HG03196 (cell line): ENCODE measurements around the gene LCA5.
"Not testable (repeated sequence)": the region's sequence is repeated elsewhere in the genome, so short reads cannot be mapped to it uniquely, and the experiment has no call there.

Source experiments
- ATAC-seq: cut with Tn5 transposase; IDR thresholded peaks from one replicate; pipeline ENCODE4 v1.9.1; 2021; ENCODE audit not compliant: unreplicated experiment

The LCA5 gene

DNA sequence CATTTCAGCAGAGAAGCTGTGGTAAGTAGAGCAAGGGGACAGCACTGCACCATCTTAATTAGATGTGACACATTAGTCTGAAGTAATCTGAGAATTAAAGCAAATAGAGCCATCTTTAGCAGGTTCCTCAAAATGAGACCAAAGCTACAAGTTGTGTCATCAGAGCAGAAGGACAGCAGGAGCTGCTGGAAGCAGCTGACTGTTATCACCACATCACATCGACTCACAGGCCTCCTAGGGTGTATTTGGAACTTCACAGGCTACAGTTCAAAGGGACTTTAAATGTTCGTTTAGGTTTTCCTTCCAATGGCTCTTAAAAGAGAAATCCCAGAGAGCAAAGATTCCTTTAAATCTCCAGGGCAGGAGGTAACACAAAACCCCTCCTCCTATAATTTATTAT, 69.5 kb downstream of the LCA5 start:
- ATAC-seq, result no peak

DNA sequence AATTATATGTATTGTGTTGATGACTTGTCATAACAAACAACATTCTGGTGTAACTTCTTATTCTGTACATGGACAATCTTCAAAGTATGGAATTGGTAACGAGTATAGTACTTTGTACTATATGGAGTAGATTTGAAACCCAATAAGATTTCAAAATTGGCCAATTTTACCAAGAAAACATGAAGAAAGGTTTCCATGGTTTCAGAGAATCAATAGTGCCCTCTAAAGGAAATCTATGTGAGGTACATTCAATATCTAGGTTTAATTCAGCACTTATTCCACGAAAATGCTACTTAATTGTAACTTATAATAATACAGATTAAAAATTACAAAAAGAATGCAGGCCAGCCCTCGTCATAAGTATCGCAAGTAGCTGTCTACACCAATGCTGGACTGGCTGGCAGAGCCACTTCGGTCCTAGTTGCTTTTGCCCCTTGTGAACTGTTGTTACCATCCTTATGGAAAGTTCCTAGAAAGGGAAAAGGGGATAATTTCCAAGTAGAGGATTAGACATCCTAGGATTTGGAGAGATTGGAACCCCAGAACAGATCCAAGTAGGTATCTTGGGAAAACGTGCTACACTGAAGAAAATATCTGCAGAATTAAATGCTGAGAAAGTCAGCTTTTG, 70.9 kb downstream of the LCA5 start:
- ATAC-seq, result no peak

DNA sequence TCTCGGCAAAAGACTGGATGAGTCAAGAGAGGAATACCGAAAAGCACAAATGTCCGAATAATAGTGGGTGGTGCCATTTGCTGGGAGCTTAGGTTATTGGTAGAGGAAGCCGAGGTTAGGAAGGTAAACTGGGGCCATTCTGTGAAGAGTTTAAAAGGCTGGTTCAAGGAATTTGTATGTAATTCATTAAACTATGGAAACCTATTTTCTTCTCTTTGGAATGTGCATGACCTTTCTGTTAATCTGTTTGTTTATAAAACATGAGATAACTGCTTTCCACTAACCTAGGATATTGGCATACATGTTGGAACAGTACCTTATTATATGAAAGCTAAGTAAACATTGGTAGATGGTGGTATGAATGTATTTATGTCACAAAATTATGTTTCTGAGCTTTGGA, 71.8 kb downstream of the LCA5 start:
- ATAC-seq, result no peak

DNA sequence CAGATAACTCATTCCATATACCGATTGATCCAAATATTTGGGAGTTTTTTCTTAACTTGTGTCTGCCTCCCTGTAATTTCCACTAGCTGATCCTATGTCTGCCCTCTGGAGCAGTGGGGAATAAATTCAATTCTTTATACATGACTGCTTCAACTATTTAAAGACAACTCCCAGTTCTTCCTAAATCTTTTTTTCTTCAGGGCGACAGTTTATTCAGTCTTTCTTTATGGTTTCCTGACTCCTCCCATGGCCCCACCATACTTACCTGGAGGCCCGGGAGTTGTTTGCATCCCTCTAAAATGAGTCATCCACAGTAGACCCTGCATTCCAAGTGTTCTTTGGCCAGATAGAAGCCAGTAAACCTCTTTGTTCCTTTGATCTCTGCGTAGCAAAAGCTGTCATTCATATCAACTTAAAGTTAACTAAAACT, 73.6 kb downstream of the LCA5 start:
- no peak for ATAC-seq

DNA sequence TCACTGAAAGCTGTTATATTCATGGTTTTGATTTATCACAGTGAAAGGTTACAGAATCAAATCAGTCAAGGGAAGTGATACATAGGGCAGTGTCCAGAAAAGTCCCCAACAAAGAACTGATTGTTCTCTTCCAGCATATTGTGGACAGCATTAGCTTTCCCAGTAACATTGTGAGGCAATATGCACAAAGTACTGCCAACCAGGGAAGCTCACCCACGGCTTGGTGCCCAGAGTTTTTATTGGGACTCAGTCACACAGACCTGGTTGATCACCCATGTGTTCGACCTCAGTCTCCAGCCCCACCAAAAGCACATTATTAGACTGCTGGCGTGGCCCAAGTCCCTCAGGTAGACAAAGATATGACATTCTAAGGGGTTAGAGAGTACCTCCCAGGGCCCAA, 76.0 kb downstream of the LCA5 start:
- no peak for ATAC-seq

DNA sequence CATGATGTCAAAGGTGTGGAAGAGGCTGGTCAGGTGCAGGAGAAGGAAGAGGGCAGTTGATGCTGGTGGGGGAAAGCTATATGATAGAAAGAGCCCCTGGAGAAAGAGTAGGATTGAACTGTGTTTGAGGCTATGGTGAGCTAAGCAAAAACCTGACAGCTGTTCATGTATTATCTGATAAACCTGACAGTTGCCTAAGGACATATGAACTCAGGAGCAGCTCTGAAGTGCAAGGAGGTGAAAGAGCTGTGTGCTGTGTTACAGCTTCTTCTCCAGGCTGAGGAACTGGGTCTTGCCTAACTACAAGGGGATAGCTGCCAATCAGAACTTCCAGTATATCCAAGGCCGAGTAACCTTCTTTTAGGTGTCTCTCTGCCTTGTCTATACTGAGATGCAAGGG, 81.8 kb downstream of the LCA5 start:
- no peak for ATAC-seq

DNA sequence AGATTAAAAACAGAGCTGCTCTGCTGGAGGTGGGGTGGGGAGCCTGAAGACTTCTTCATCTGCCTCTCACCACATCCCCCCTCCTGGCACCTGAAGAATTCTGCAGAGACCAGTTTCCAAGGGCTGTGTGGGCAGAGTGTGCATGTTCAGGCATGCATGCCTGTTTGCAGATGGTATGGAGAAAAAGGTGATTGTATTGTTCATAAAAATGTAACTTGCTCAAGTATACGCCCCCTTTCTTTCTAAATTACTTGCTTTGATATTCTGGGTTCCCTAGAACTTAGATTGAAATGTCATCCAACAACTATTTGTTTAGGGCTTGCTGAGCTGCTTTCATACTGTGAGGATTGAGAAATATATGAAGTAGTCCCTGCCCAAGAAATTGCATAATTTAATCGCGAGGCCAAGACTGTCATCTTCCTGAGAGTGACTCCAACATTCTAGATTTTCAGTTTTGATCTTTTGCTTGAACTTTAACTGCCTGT, 83.6 kb downstream of the LCA5 start:
- ATAC-seq, result no peak

DNA sequence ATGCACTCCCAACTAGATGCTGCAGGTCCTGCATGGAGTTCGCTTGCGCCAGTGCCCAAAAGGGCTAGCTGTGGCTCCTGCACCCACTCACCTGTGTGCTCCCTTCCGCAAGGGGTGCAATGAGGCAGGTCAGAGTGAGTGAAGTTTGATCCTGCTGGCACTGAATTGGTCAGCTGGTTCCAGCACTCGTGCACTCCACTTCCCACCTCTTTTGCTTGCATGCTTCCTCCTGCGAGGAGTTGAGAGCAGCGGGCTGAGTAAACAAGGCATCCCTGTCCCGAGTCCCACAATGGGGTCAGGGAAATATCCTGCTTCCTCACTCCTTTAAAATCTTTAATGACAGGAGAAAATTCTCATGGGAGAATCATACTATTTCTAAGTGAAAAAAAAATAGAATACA, 86.2 kb downstream of the LCA5 start:
- no peak for ATAC-seq

DNA sequence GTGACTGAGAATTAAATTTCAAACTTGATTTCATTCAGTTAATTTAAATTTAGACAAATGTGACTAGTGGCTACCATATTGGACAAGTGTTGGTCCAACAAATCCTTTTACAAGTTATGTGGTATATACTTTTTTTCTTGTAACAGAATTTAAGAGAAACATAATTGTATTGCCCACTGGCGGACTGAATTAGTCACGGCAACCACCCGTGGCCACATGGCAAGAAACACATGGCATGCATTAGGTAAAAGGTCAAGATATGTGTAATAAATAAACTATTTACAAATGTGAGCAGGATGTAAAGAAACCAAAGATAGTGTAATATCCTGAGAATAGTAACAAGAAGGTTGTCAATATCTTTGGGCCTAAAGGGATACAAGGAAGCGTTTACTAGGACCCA, 91.2 kb downstream of the LCA5 start:
- no peak for ATAC-seq

DNA sequence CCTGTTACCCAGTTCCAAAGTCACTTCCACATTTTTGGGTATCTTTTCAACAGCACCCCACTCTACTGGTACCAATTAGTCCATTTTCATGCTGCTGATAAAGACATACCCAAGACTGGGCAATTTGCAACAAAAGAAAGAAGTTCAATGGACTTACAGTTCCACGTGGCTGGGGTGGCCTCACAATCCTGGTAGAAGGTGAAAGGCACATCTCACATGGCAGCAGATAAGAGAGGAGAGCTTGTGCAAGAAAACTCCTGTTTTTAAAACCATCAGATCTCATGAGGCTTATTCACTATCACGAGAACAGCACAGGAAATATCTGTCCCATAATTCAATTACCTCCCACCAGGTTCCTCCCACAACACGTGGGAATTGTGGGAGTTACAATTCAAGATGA, 93.4 kb downstream of the LCA5 start:
- not testable (repeated sequence) for ATAC-seq

DNA sequence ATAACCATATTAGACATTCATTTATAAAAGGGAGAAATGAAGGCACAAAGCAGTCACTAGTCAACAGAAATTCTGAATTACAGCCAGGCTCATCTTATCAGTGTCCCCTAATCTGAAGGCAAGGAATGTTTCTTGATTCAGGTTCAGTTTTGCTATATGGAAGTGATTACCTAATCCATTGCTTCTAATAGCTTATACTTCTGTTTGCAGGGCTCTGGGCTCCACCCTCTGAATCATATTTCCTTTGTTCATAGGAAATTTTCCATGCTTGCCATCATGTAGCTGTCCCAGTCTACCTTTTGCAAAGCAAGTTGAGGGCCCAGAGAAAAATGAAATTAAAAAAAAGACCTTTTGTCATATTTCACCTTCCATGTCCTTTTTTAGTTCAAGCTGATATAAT, 96.0 kb downstream of the LCA5 start:
- no peak for ATAC-seq

DNA sequence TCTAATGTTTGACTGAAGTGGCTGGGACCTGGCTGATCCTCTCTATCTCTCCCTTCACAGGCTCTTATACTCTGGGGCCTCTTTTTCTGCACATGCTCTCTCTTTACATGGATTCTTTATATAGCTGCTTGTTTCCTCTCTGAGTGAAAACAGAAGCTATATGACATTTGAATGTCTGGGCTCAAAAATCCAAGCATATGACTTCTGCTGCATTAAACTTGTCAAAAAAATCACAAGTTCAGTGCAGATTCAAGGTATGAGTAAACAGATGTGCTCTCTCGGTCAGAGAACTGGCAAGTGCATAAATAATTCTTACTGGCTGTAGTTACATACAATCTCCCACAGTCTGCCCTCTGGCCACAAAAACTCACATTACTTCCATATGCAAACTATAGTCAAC, 96.6 kb downstream of the LCA5 start:
- no peak for ATAC-seq

DNA sequence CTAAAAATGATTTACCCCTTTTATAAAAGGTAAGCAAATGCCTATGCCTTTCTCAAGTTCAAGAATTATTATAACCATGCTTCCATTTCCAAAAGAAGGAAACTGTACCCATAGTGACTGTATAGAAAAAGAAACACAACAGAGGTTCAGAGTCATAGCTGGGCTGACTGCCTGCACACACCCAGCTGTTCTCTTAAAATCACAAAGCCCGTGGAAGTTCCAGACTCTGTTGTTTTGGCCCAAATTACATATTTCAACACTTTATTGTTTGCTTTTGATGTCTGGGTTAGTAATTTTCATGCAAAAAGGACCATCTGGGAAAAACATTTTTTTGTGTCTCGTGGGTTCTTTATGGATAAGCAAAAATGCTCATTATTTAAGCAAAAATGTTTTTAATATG, 99.2 kb downstream of the LCA5 start:
- no peak for ATAC-seq

DNA sequence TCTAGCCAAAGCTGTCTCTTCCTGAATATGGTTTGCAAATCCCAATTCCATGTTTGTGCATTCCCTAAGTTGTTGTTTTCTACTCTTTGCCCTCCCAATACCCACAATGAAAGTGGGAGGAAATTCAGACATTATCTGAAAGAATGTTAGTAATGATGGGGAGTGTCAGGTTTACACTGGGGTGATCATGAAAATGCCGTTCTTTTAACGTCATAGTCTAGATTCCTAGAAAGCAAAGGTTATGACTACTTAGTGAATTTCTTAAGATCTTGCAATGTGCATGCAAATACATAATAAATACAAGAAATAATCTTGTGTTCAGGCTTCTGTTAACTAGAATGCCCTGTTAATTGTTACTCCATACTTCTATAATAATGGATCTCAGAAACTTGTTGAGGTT, 101.0 kb downstream of the LCA5 start:
- no peak for ATAC-seq

DNA sequence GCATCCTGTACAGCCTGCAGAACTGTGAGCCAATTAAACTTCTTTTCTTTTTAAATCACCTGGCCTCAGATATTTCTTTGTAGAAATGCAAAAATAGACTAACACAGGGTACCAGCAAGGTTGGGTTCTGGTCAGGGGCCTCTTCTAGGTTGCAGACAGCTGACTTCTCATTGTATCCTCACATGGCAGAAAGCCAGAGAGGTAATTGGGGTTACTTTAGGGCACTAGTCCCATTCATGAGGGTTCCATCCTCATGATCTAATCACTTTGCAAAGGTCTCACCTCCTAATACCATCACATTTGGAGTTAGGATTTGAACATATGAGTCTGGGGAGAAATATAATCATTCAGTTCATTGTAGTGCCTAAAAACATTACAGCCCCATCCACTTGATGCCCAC, 101.5 kb downstream of the LCA5 start:
- ATAC-seq, result no peak
